Activated T-cell treated with anti-CD3 and anti-CD28 coated beads for 1 hour (primary cell): ENCODE data around the gene SUOX.
"Not testable (repeated sequence)": the region's sequence is repeated elsewhere in the genome, so short reads cannot be mapped to it uniquely, and the experiment has no call there.

ENCODE experiments used
- DNase-seq: peaks from one replicate; pipeline ENCODE4 v3.0.0-alpha.2; 2020; ENCODE audit warnings: low read depth

The SUOX gene

DNA sequence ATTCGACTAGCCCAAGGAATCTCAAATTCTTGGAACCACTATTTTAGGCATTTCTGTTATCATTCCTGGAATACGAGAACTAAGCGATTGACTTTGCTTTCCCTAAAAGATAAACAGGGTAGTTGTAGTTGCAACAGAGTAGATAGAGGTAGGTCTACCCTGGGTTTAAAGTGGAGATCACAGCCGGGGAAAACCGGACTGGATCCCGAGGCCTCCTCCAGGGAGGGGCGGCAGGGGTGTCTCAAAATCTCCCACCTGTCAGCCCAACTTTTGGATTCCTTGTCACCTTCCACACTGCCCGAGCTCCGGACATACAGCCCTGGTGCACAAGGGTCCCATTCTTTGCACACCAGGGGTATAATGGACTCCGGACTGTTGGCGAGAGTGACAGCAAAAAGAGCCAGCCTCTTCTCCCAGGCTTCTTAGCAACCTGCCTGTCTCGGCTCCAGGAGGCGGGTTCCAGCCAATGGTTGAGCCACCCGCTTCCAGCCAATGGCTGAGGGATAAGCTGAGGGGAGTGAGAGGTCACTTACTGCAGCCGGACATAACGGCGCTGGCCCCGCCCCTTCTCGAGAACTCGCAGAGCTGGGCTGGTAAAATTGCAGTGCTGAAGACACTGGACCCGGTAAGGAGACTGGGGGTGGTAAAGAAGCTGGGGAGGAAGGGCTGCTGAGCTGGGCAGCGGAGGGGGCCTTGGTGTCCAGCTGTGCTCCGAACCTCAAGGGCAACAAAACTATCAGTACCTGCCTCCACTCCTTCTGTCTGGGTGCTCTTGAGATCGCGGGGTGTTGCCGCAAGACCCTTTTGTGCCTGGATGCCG lies at the start of gene SUOX:
SUOX (plus strand) TSS at position 562 of the 820 bp plus-strand sequence. CDS start 4,946 bp downstream, outside the sequence.
- no peak for DNase-seq

DNA sequence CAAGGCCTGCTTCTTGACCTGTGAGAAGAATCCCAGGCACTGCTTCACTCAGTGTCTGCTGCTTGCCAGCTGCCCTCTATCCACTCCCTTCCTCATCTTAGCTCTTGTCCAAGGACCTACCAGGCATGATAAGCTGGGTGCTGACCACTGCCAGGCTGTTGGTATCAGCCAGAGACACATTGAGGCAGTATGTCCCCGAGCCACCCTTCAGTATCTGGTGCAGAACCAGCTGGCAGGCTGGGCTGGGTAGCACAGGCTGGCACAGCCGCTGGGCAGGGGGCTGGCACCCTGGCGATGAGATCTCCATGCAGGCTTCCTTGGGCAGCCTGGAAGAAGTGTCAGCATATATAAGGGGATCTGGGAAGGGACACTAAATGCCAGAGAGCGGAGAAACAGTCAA lies 41.7 kb upstream of the SUOX start:
- no peak for DNase-seq

DNA sequence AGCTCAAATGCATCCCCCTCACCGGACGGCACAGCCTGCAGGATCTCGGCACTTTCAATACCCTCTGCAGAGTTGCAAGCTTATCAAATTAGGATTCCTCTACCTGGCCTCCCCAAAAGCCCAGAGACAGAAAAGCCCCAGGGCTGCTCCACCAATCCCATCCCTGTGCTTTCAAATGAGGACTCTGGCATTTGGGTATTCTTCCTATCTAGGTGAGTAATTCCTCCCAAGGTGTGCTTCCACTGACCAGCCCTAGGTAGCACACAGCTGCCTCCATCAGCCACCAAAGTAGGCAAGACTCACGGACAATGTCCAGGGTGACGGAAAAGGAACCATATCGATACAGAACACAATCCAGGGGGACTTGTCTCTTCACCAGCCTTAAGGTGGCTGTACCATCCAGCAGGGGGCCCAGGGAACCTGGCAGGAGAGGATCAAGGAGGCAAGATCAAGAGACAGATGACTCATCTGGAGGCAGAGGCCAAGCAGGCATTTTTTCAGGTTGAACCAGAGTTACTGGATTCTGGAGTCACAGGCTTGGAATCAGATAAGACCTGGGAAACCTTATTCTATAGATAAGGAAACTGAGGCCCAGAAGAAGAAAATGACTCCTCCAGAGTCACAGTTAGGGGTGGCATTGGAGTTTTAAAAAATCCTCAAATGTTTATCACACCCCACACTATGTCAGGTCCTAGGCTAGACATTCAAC lies 41.1 kb upstream of the SUOX start:
- DNase-seq = peak; percentile 47

DNA sequence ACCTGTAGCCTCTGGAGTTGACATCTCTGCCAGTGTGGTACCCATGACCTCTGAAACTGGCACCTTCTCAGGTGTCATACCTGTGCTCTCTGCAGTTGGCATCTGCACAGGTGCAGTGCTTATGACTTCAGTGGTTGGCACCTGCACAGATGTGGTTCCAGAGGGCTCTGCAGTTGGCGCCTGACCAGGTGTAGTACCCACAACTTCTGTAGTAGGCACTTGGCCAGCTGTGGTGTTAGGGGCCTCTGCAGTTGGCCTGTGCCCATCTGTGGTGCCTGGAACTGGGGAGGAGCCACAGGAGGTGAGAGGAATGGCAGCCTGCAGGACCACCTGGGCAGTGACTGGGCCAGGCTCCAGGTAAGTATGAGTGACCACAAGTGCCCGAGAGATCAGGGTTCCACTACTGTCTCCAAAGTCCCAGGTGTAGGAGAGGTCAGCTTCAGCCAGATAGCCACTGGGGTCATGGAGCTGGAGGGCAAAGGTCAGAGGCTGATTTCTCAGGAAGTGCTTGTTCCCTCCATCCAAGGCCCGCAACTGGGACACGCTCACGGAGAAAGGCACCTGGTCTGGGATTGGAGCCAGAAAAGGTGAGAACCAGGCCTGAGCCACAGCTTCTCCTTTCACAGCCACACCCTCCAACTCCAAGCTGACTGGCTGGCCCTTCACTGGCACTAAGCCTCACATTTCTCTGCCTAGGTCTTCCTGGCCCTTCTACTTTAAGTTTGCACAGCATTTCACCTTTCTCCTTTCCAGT lies 39.8 kb upstream of the SUOX start:
- no peak for DNase-seq

GRCh38 chr12:55963760-55964159 lies 33.3 kb upstream of the SUOX start:
- DNase-seq = no peak

GRCh38 chr12:55965240-55965639 lies 31.8 kb upstream of the SUOX start:
- no peak for DNase-seq

DNA sequence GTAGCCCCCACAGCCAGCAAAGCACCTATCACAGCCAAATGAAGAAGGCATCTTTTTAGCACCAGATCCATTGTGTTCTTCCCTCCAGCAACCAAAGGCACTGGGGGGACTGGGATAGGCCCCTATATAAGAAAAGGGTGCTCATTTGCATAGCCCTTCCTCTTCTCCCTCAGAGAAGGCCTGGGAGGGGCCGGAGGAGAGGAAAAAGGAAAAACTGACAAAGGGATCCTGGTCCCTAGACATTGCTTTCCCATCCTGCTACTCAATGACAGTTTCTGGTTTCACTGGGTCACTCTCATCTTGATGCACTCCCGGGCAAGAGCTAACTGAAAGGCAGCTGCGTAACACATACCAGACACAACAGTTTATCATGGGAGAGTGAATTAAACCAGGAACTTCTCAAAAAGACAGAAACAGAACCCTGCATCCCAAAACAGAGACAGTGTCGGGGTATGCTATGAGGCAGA lies 31.1 kb upstream of the SUOX start, which contains the start of gene PMEL:
PMEL (minus strand) TSS at position 102 of the 467 bp plus-strand sequence; CDS start at position 71, 31 bp downstream.
- DNase-seq = no peak

- peak; percentile 88 for DNase-seq
Measured at GRCh38 chr12:55966408-55967281, 30.4 kb upstream of the SUOX start, which contains the start of gene CDK2. CDK2 (plus strand) TSS chr12:55966830; CDS start chr12:55967009, 179 bp downstream.

GRCh38 chr12:55969356-55969755 lies 27.7 kb upstream of the SUOX start:
- DNase-seq = no peak

DNA sequence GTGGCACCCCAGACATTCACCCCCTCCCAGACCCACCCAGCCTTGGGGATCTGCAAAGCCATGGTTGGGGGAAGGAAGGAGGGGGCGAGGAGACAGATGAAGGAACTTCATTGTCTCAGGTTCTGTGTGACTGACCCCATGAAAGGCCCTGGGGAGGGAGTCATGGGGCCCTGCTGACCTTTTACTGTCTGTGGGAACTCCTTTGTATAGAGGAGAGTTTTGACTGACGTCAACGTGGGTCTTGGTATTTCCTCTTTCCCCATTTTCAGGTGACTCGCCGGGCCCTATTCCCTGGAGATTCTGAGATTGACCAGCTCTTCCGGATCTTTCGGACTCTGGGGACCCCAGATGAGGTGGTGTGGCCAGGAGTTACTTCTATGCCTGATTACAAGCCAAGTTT lies 26.3 kb upstream of the SUOX start:
- DNase-seq = no peak

DNA sequence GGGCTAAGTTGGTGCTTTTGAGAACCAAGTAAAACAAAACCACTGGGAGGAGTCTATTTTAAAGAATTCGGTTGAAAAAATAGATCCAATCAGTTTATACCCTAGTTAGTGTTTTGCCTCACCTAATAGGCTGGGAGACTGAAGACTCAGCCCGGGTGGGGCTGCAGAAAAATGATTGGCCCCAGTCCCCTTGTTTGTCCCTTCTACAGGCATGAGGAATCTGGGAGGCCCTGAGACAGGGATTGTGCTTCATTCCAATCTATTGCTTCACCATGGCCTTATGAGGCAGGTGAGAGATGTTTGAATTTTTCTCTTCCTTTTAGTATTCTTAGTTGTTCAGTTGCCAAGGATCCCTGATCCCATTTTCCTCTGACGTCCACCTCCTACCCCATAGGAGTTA lies 25.0 kb upstream of the SUOX start:
- DNase-seq = no peak

DNA sequence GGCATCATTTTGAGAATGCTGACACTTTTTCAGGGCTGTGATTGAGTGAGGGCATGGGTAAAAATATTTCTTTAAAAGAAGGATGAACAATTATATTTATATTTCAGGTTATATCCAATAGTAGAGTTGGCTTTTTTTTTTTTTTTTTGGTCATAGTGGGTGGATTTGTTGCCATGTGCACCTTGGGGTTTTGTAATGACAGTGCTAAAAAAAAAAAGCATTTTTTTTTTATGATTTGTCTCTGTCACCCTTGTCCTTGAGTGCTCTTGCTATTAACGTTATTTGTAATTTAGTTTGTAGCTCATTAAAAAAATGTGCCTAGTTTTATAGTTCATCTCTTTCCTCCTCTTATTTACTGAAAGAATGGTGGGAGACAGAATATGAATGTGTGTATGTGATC lies 24.6 kb upstream of the SUOX start:
- no peak for DNase-seq

DNA sequence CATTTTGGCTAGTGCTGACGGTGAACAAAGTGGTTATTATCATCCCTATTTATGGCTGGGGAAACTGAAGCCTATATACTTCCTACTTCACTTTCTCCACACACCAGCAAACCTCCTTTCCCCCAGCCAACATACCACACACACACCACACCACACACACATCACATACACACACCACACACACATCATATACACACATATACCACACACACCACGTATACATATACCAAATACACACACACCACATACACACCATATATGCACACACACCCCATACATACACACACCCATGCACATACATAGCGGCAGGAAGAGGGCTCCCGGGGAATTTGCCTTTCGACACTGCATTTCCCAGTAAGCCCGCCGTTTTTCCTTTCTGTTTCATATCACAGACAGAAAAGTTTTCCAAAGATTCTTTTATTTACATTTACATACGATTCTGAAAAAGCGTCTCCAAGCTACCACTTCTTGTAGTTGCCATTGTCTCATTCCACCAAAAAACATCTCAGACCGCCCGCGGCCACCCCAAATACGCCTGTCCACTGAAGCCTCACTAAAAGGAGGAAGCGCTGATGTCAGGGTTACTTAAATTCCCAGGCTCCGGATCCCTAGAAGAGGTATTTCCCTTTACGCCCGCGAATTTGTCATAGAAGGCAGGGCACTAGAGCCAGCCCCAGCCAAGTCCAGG lies 24.0 kb upstream of the SUOX start:
- no peak for DNase-seq

DNA sequence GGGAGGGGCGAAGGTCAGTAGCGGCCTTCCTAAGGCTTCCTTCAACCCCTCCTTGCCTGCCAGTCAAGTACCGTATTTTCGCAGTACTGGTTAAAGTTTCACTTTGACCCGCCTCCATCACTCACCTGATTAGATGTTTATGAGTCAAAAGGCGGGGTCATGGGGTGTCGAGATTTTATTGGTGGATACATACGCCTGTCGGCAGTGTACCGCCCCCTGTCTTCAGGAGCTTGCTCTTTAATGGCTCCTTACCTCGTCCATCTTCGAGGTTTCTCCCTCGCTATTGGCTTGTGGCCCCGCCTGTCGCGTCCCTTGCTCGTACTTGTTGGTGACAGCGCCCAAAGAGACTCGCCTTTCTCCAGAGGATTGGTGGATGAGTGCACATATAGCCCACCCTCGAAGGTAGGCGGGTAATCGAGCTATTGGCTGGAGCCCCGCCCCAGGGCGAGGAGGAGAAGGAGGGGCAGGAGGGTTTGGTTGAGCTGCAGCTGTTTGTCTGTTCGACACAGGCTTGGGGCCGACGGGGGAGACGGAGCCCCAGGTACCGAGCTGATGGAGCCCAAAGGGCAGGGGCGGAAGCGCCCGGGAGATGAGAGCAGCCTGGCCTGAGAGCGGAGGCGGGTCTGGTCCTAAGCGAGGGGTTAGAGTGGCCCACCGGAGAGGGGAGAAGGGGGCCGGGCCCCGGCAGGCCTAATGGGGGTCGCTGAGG lies 23.3 kb upstream of the SUOX start, which contains the start of gene RAB5B:
RAB5B (plus strand) TSS at position 480 of the 709 bp plus-strand sequence. CDS start 12,883 bp downstream, outside the sequence.
- peak; percentile 92 for DNase-seq

DNA sequence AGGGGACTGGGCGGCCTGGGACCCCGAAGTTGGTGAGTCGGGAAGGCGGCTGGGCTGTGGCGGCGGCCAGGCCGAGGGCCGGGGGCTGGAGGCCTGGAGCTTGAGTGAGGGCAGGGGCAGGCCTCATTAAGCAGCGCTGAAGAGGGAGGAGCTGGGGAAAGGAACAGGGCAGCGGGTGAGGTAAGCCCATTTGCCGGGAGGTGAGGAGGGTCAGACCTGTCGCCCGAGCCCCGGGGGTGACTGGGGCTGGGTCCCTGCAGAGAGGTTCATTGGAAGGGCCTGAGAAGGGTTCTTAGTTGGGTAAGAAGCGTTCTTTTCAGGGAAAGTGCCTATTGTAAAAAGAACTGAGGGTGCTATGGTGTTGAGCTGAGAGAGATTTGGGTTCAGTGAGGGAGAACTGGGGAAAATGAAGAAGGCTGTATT lies 22.8 kb upstream of the SUOX start:
- no peak for DNase-seq

DNA sequence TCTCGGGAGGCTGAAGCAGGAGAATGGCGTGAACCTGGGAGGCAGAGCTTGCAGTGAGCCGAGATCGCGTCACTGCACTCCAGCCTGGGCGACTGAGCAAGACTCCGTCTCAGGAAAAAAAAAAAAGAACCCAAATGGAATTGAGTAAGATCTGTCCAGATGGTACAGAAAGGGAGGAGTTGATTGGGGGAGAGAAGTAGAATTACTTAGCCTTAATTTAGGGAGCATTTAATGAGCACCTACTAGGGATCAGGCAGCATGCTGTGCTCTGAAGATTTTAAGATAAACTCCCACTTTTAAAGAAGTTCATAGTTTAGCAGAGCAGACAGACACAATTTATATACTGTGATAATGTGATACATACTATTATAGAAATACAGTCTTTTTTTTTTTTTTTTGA lies 18.7 kb upstream of the SUOX start:
- no peak for DNase-seq

- no peak for DNase-seq
Measured at GRCh38 chr12:55979069-55979468, 18.0 kb upstream of the SUOX start.

GRCh38 chr12:55981882-55982281 lies 15.2 kb upstream of the SUOX start:
- not testable (repeated sequence) for DNase-seq

GRCh38 chr12:55982319-55982936 lies 14.6 kb upstream of the SUOX start:
- no peak for DNase-seq
